HL-60 (cell line): ENCODE measurements around the gene RNF144A.

ENCODE experiments used
- POLR2AphosphoS5 ChIP-seq: IDR thresholded peaks from 2 replicates; pipeline ENCODE4 v1.6.1; 2012; ENCODE audit warnings: low read depth
- SPI1 ChIP-seq: IDR thresholded peaks from 2 replicates; pipeline ENCODE4 v1.6.1; 2012; ENCODE audit warnings: low read depth, mild to moderate bottlenecking, borderline replicate concordance
- TF ChIP-seq, protein P1 (sequence below): IDR thresholded peaks from one replicate; pipeline ENCODE4 v1.5.1; 2011; ENCODE audit warnings: low read length, control low read depth, inconsistent platforms; ENCODE audit not compliant: insufficient read depth
- TF ChIP-seq, protein P2 (sequence below): IDR thresholded peaks from 2 replicates; pipeline ENCODE4 v1.6.1; 2012; ENCODE audit warnings: low read depth; ENCODE audit not compliant: insufficient replicate concordance

DNA sequence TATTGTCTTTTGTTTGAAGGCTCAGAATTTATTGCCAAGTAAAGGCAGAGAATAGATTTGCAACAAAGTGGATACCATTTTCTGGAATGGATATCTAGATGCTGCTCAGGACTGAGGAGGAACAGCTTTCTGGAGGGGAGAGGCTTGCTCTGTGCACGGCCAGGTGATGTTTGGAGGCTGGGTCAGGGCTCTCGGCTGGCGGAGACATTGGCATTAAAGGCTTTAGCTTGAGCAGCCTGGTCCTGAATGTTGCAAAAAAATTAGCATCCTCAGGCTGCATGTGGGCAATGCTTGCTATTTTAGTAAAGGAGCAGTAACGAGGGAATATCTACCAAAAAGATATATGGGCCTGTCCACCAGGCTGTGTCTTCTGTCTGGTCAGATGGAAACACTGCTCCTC is 20.4 kb downstream of the RNF144A start:
- TF ChIP-seq, protein P1, sequence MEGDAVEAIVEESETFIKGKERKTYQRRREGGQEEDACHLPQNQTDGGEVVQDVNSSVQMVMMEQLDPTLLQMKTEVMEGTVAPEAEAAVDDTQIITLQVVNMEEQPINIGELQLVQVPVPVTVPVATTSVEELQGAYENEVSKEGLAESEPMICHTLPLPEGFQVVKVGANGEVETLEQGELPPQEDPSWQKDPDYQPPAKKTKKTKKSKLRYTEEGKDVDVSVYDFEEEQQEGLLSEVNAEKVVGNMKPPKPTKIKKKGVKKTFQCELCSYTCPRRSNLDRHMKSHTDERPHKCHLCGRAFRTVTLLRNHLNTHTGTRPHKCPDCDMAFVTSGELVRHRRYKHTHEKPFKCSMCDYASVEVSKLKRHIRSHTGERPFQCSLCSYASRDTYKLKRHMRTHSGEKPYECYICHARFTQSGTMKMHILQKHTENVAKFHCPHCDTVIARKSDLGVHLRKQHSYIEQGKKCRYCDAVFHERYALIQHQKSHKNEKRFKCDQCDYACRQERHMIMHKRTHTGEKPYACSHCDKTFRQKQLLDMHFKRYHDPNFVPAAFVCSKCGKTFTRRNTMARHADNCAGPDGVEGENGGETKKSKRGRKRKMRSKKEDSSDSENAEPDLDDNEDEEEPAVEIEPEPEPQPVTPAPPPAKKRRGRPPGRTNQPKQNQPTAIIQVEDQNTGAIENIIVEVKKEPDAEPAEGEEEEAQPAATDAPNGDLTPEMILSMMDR = no peak
- TF ChIP-seq, protein P2, sequence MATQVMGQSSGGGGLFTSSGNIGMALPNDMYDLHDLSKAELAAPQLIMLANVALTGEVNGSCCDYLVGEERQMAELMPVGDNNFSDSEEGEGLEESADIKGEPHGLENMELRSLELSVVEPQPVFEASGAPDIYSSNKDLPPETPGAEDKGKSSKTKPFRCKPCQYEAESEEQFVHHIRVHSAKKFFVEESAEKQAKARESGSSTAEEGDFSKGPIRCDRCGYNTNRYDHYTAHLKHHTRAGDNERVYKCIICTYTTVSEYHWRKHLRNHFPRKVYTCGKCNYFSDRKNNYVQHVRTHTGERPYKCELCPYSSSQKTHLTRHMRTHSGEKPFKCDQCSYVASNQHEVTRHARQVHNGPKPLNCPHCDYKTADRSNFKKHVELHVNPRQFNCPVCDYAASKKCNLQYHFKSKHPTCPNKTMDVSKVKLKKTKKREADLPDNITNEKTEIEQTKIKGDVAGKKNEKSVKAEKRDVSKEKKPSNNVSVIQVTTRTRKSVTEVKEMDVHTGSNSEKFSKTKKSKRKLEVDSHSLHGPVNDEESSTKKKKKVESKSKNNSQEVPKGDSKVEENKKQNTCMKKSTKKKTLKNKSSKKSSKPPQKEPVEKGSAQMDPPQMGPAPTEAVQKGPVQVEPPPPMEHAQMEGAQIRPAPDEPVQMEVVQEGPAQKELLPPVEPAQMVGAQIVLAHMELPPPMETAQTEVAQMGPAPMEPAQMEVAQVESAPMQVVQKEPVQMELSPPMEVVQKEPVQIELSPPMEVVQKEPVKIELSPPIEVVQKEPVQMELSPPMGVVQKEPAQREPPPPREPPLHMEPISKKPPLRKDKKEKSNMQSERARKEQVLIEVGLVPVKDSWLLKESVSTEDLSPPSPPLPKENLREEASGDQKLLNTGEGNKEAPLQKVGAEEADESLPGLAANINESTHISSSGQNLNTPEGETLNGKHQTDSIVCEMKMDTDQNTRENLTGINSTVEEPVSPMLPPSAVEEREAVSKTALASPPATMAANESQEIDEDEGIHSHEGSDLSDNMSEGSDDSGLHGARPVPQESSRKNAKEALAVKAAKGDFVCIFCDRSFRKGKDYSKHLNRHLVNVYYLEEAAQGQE = no peak
- TF ChIP-seq POLR2AphosphoS5 (no peak), SPI1 (no peak)
